ENCODE results near the gene SIGLEC8. TPM values are rescaled to one million over a fixed set of nuclear protein-coding genes. Genes with fewer than 3 reads are reported as not detected.

SIGLEC8 gene
- total and polyA plus RNA-seq, 10 of the 15 experiments (the other 5 are each of a cell fraction or from before 2014, with no cell fraction given): not detected

DNA sequence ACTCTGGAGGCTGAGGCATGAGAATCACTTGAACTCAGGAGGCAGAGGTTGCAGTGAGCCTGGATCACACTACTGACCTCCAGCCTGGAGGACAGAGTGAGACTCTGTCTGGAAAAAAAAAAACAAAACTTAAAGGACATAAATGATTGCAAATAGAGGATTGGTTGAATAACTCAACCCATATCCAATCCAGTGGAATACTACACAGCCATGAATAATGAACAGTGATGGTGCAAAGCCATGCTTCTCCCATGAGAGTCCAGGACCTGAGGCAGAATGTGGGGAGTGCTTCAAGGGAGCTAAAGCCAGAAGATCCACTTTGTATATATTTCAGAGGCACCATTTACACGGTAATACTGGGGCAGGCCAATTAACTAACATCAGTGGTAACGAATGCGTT, 17.9 kb upstream of the SIGLEC8 start:
- ChIA-PET SMC1A (ENCODE audit: uncharacterized antibody, unreplicated experiment) (interaction anchor here (6.4 kb wide), 1 partner anchor 184 kb away, joined by 110 read pairs; no protein-coding TSS in a partner anchor), CTCF (interaction anchor here (0.5 to 10.8 kb wide), 5 partner anchors 100 to 1533 kb away, joined by 3 to 281 read pairs (median 3); no protein-coding TSS in a partner anchor), RAD21 (ENCODE audit: unreplicated experiment) (interaction anchor here (5.4 kb wide), 1 partner anchor 182 kb away, joined by 133 read pairs; no protein-coding TSS in a partner anchor), POLR2A (no interaction called here)
- Histone ChIP-seq H3K79me2 (ENCODE audit: control insufficient read depth, insufficient read depth, low read length) (no peaks in the 10 kb centered on the region), H4K20me1 (ENCODE audit: control insufficient read depth, insufficient read depth) (no peaks in the 10 kb centered on the region), H3K27ac (ENCODE audit: control insufficient read depth, insufficient read depth) (no peak overlapping the region), H3K36me3 (ENCODE audit: control insufficient read depth in 2 of 2, insufficient read depth in 2 of 2, low read length in 1 of 2) (no peaks in the 10 kb centered on the region), H3K4me2 (ENCODE audit: control insufficient read depth, insufficient read depth) (no peak overlapping the region), H3K4me3 (no peak overlapping the region), H3K9ac (ENCODE audit: control insufficient read depth, insufficient read depth, low read length) (no peak overlapping the region), H3K27me3 (replicated peaks in 1 of 2; ENCODE audit: control insufficient read depth in 2 of 2, insufficient read depth in 2 of 2, low read length in 1 of 2) (no peaks in the 10 kb centered on the region; a peak in 1 of 4 replicates), H2AFZ (ENCODE audit: control insufficient read depth, low read depth, low read length) (no peak overlapping the region), H3K9me3 (replicated peaks; ENCODE audit: control insufficient read depth, insufficient read depth, low read length) (no peaks in the 10 kb centered on the region; the same call in 2 of the 3 replicates), H3K4me1 (ENCODE audit: control insufficient read depth, insufficient read depth, low read length) (no peaks in the 10 kb centered on the region)
- DNase-seq (ENCODE audit: low read depth, low spot score): no peak
- BruUV-seq (replicated peaks): no TSS peak
- TF ChIP-seq SIX5 (IDR thresholded peaks at IDR 0.05; ENCODE audit: low read depth, low read length, severe bottlenecking) (no peak), ZNF217 (IDR thresholded peaks at IDR 0.05) (no peak), EED (IDR thresholded peaks at IDR 0.05; ENCODE audit: low read depth) (no peak), KAT2A (conservative IDR thresholded peaks at IDR 0.05; ENCODE audit: control insufficient read depth, low read depth, low read length) (no peak), MYC (IDR thresholded peaks at IDR 0.05; ENCODE audit: insufficient read depth, insufficient read length, insufficient replicate concordance, low read length, severe bottlenecking) (no peak), IKZF1 (conservative IDR thresholded peaks at IDR 0.05) (no peak)
- TF ChIP-seq, protein P1, sequence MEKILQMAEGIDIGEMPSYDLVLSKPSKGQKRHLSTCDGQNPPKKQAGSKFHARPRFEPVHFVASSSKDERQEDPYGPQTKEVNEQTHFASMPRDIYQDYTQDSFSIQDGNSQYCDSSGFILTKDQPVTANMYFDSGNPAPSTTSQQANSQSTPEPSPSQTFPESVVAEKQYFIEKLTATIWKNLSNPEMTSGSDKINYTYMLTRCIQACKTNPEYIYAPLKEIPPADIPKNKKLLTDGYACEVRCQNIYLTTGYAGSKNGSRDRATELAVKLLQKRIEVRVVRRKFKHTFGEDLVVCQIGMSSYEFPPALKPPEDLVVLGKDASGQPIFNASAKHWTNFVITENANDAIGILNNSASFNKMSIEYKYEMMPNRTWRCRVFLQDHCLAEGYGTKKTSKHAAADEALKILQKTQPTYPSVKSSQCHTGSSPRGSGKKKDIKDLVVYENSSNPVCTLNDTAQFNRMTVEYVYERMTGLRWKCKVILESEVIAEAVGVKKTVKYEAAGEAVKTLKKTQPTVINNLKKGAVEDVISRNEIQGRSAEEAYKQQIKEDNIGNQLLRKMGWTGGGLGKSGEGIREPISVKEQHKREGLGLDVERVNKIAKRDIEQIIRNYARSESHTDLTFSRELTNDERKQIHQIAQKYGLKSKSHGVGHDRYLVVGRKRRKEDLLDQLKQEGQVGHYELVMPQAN (conservative IDR thresholded peaks at IDR 0.05): no peak
- TF ChIP-seq, protein P2, sequence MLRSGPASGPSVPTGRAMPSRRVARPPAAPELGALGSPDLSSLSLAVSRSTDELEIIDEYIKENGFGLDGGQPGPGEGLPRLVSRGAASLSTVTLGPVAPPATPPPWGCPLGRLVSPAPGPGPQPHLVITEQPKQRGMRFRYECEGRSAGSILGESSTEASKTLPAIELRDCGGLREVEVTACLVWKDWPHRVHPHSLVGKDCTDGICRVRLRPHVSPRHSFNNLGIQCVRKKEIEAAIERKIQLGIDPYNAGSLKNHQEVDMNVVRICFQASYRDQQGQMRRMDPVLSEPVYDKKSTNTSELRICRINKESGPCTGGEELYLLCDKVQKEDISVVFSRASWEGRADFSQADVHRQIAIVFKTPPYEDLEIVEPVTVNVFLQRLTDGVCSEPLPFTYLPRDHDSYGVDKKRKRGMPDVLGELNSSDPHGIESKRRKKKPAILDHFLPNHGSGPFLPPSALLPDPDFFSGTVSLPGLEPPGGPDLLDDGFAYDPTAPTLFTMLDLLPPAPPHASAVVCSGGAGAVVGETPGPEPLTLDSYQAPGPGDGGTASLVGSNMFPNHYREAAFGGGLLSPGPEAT (IDR thresholded peaks at IDR 0.05; ENCODE audit: low read depth): no peak
- no peak for ATAC-seq
- 94% methylated on average over 3 of the region's 3 CpGs for WGBS (ENCODE audit: insufficient coverage, insufficient replicate concordance, low lambda C conversion rate, missing lambda C conversion rate)
- in situ Hi-C loops (cut with MboI) (no loop called here), intact Hi-C loops (cut with micrococcal nuclease; ENCODE audit: unreplicated experiment) (no loop called here)
- no peak for FAIRE-seq
